ENCODE results near the gene ANKRD34A.

- no peak for TF ChIP-seq CEBPG (CRISPR knock-in tag; IDR thresholded peaks at IDR 0.05)
- TF ChIP-seq, protein P1, sequence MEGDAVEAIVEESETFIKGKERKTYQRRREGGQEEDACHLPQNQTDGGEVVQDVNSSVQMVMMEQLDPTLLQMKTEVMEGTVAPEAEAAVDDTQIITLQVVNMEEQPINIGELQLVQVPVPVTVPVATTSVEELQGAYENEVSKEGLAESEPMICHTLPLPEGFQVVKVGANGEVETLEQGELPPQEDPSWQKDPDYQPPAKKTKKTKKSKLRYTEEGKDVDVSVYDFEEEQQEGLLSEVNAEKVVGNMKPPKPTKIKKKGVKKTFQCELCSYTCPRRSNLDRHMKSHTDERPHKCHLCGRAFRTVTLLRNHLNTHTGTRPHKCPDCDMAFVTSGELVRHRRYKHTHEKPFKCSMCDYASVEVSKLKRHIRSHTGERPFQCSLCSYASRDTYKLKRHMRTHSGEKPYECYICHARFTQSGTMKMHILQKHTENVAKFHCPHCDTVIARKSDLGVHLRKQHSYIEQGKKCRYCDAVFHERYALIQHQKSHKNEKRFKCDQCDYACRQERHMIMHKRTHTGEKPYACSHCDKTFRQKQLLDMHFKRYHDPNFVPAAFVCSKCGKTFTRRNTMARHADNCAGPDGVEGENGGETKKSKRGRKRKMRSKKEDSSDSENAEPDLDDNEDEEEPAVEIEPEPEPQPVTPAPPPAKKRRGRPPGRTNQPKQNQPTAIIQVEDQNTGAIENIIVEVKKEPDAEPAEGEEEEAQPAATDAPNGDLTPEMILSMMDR (CRISPR knock-in tag; IDR thresholded peaks at IDR 0.05): no peak
- no peak for TF ChIP-seq FOXO1 (CRISPR knock-in tag; IDR thresholded peaks at IDR 0.05)
- no peak for TF ChIP-seq SMAD3 (CRISPR knock-in tag; IDR thresholded peaks at IDR 0.05)
- TF ChIP-seq, protein P2, sequence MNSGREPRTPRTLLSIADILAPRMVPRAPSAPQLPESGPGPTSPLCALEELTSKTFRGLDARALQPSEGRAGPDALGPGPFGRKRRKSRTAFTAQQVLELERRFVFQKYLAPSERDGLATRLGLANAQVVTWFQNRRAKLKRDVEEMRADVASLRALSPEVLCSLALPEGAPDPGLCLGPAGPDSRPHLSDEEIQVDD (CRISPR knock-in tag; IDR thresholded peaks at IDR 0.05; ENCODE audit: borderline replicate concordance): no peak
Measured at GRCh38 chr1:145986551-145986950, 22.2 kb upstream of the ANKRD34A start.
